ENCODE results near the gene IFI44.

Gene IFI44

DNA sequence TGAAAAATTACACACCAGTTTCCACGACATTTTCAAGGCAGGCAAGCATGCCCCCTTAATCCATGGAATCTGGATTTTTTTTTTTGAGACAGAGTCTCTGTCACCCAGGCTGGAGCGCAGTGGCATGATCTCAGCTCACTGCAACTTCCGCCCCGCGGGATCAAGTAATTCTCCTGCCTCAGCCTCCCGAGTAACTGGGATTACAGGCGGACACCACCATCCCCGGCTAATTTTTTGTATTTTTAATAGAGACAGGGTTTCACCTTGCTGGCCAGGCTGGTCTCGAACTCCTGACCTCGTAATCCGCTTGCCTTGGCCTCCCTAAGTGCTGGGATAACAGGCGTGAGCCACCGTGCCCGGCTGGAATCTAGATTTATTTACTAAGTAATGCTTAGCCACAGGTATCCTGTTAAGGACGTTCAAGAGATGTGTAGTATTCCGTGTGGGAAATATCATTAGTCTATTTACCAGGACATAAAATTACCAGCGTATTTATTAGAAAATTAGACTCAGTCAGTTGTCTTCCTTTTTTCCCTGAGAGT lies 2.5 kb downstream of the IFI44 start:
- no peak for DNase-seq

DNA sequence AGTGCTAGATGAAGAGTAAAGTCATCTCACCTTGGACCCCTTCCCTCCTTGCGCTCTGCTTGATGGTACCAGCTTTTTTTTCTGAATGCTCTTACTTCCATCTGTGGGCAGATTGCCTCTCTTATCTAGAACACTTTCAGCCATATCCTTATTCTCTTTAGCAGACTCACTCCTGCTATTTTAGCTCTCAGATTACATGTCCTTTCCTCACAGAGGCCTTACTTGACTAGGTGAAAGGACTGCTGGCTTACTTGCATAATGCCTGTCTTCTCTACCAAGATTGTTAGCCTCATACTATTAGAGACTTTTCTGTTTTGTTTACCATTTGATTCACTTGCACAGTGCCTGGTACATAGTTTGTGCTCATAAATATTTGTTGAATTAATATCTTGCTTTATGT lies 9.3 kb downstream of the IFI44 start:
- DNase-seq, result no peak

DNA sequence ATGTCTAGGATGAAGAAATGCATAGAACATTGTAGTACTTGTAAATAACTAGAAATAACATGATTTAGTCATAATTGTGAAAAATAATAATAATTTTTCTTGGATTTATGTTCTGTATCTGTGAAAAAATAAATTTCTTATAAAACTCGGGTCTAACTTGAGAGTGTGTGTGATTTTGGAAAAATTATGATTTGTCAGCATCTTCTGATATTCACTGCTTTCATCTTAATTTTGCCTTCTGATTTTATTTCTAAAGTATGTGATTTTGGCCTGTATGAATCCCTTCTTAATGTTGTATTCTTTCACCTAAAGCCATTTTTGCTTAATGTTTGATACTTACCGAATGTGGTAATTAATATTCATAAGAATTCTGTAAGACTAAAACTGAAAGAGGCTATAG lies 14.3 kb downstream of the IFI44 start:
- no peak for DNase-seq

GRCh38 chr1:78664763-78665162 lies 15.1 kb downstream of the IFI44 start:
- no peak for DNase-seq

GRCh38 chr1:78665809-78666208 lies 16.2 kb downstream of the IFI44 start:
- DNase-seq, result no peak

DNA sequence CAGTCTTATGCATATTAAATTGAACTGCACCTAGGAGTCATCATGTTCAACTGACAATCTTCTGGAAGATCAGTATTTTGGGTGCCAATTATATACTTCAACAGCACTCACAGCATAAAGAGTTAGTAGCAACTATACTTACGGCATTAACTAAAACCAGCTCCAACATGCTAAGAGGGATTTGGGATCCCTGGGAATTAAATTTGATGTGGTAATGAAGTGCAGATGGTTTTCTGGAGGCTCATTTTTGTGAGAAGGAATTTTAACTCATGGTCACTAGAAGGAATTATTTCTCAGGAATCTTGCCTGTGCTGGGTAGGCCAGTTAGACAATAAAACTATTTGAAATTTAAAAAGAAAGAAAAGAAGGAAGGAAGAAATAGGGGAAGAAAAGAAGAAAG lies 18.3 kb downstream of the IFI44 start:
- no peak for DNase-seq

- DNase-seq, result no peak
Measured at GRCh38 chr1:78668427-78668826, 18.8 kb downstream of the IFI44 start.

DNA sequence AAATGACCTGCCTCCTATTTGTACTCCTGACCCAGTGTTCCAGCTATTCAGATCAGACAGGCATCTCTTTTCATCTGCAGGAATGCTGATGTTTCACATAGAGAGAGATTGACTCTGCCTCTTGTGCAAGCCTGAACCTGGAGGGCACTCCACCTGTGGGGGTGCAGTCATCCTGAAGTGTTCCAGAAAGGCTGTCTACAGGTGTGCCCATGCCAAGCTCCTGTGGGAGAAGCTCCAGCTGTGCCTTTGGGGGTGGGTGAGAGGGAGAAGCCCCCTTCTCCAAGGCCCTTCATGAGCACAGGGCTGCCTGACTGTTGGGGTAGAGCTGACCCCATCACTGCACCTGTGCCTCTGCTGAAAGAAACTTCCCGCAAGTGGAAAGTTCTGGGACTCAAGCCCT lies 22.8 kb downstream of the IFI44 start:
- no peak for DNase-seq

DNA sequence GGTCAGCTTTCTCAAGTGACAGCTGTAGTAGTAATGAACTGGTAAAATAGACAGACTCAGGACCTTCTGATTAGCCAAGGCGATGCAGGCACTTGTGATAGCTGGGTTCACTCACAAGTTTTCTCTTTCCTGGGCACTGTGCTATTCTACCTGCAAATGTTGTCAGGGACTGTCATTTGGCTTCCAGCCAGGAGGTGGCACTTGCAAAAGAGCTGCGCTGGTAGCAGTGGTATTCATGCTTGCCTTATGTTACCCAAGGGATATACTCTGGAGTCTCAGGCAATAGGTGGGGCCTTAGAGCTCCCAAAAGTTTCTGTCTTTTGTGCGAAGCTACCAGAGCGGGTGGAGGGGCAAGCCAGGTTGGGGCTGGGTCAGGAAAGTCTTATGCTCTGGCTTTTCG lies 23.5 kb downstream of the IFI44 start:
- no peak for DNase-seq

DNA sequence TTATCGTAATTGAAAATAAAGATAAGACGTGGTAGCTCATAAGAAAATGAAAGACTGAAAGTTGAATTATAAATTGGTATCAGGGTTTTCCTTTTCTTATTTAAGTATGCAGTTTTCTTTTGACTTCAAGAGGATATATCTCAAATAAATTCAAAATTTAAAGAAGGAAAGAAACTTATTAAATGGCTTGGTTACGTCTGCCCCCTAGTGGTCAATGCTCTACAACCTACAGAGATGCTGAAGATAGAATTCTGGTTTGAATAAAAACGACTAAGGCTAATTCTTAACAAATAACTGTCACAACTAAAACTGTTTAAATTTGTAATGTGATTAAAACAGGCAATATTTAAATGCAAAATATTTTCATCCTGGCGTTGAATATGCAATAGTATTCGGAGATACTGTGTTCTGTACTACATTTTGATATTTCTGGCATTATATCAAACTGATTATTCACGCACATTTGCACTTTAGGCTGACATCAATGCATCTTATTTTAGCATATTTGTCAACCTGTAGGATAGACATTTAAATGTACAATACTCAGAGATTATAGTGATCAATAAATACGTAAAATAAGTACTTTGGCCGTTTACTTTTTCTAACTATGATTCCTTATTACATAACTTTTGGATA lies 26.8 kb downstream of the IFI44 start:
- DNase-seq, result peak; percentile 18

DNA sequence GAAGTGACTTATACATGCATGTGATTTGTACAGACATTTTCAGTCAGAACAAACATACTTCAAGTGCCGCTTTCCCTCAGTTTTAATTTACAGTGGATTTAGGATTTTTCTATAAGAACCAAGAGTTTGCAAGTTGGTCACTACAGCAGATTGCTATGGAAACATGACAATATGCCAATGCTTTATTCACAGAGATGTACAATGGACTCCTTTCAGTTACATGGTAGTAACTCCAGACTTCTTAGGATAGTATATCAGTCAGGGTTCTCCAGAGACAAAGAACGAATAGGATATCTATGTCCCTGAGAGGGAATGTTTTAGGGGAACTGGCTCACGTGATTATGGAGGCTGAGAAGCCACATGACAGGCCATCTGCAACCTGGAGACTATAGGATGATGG lies 27.4 kb downstream of the IFI44 start:
- DNase-seq, result no peak

GRCh38 chr1:78677788-78678187 lies 28.2 kb downstream of the IFI44 start:
- DNase-seq, result no peak

- no peak for DNase-seq
Measured at GRCh38 chr1:78678324-78678723, 28.7 kb downstream of the IFI44 start.

DNA sequence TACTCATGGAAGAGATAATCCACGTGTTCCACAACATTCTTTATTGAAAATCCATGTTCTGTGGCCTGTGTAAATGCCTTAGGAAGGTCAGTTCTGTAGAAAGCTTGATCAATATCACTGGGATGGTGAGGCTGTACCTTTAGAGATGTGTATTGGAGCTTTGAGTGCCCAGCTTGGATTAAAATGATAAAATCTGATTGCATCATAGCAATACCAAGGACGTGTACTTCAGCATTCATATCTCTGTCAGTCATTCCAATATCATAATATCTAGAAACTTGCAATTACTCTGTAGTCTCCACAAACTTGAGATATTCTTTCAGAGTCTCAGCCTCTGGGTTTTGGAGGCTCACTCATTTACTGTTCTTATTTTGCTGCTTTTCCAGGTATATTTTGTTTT lies 31.6 kb downstream of the IFI44 start:
- DNase-seq, result no peak

DNA sequence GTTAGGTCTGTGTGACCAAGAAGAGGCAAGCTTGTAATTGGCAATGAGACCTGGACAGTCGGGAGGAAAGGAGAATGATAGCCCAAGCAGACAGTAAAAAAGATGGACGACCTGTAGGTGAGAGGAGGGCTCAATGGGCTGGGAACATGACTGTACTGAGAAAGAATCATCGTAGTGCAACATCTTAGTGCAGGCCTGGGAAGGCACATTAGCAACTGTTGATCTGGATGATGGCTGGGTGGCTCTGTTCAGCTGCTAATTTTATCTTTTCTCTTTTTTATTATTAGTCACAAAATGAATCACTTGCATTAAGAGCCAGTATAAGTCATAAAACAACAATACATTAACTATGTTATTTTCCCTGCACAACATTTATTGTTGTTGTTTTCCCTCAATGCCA lies 32.9 kb downstream of the IFI44 start:
- no peak for DNase-seq

- no peak for DNase-seq
Measured at GRCh38 chr1:78683079-78683478, 33.4 kb downstream of the IFI44 start.

DNA sequence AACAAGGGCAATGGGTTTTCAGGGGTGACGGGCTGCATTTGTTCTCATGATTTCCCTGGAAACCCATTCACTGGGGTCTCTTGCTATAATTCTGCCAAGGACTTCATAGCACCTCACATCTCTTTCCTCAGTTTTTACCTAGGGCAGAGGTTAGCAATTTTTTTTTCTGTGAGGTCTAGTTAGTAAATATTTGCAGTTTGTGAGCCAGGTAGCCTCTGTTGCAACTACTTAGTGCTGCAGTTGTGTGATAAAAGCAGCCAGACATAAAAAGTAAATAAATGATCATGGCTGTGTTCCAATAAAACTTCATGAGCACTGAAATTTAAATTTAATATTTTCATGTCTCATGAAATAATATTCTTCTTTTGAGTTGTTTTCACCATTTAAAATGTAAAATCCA lies 37.7 kb downstream of the IFI44 start:
- DNase-seq, result no peak

- no peak for DNase-seq
Measured at GRCh38 chr1:78687914-78688313, 38.3 kb downstream of the IFI44 start.

- no peak for DNase-seq
Measured at GRCh38 chr1:78688697-78689096, 39.1 kb downstream of the IFI44 start.

GRCh38 chr1:78690516-78690915 lies 40.9 kb downstream of the IFI44 start:
- no peak for DNase-seq

GRCh38 chr1:78691995-78692747 lies 42.5 kb downstream of the IFI44 start:
- DNase-seq, result peak; percentile 24

DNA sequence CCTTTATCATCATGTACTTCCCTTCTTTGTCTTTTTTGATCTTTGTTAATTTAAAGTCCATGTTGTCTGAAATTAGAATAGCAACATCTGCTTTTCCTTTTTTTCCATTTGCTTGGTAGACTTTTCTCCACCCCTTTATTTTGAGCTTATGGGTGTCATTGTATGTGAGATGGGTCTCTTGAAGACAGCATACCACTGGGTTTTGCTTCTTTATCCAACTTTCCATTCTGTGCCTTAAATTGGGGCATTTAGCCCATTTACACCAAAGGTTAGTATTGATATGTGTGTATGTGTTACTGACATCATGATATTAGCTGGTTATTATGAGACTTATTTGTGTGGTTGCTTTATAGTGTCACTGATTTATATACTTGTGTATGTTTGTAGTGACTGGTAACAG lies 50.2 kb downstream of the IFI44 start:
- no peak for DNase-seq

DNA sequence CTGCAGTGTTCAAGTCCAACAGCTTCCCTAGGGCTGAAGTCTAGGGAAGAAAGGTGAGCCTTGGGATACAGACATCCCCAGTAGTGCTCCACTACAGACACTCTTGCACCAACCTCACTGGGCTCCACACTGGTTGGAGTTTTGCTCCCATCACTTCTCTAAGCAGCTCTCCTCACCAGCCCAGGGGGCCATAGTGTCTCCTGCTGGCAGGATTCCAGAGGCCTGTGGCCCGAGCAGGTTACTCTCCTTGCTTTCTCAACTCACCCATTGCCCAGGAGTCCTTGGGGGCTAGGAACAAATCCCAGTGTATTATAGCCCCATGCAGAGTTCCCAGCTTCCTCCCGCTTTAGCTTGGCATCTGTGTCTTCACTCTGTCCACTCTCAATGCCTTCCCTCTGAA lies 52.8 kb downstream of the IFI44 start:
- DNase-seq, result no peak

DNA sequence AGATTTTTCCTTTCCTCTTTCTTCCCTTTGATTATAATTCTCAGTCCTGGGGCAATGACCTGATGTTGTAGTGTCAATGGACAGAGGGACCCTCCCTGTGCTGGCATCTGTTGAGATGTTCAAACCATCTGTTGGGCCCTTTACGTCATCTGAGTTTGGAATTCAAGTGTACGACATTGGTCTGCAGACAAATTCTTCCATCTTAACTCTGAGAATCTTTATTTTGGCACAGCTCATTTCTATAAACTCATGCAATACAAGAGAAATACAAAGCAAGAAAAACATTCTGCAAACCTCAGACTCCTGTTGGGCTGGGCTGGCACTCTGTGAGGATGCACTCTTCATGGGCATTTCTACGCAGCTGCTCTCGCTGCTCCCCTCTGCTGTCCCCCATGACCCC lies 54.2 kb downstream of the IFI44 start:
- DNase-seq, result no peak
